Vagina (tissue), 2 donors: ENCODE results near the gene CHAF1A. TPM values are rescaled to one million over a fixed set of nuclear protein-coding genes. Genes with fewer than 3 reads are reported as not detected.
A peak's percentile ranks its signal among the peaks of the same experiment; 100 is the strongest.

Source experiments
- DNase-seq, 2 donors: peaks; one replicate each; pipeline ENCODE4 v3.0.0-alpha.2; 2017; ENCODE audit errors: extremely low spot score in 2 of 2
- H3K27ac ChIP-seq: fragments of 200-600 bp; sonication (generic); one replicate; pipeline ENCODE4 v1.5.1; 2019
- H3K27me3 ChIP-seq: fragments of 200-600 bp; sonication (generic); one replicate; pipeline ENCODE4 v1.5.1; 2019
- H3K36me3 ChIP-seq, 2 donors: fragments of 200-600 bp; sonication (generic); one replicate each; pipeline ENCODE4 v1.5.1; 2017 to 2019
- H3K4me1 ChIP-seq: fragments of 200-600 bp; sonication (generic); one replicate; pipeline ENCODE4 v1.5.1; 2019
- H3K4me3 ChIP-seq, 2 donors: fragments of 200-600 bp; sonication (generic); 1 replicate in 1 of 2; 2 replicates in 1 of 2; pipeline ENCODE4 v1.5.1; 2016 to 2019
- H3K9me3 ChIP-seq: fragments of 200-600 bp; sonication (generic); one replicate; pipeline ENCODE4 v1.5.1; 2019
- CTCF ChIP-seq, 3 experiments: fragments of 450-650 bp in 2 of 3; fragments of 200-600 bp in 1 of 3; sonication (generic) in 1 of 3; IDR thresholded peaks; one replicate each; pipeline ENCODE4 v1.5.1; 2017 to 2019; ENCODE audit warnings: antibody characterized with exemption in 3 of 3, mild to moderate bottlenecking in 2 of 3, moderate library complexity in 2 of 3
- POLR2A ChIP-seq, 2 donors: fragments of 450-650 bp; IDR thresholded peaks; one replicate each; pipeline ENCODE4 v1.6.1; 2017; ENCODE audit warnings: antibody characterized with exemption in 2 of 2, mild to moderate bottlenecking in 2 of 2, moderate library complexity in 2 of 2
- POLR2AphosphoS5 ChIP-seq, 2 donors: sonication (generic); formaldehyde crosslinking; IDR thresholded peaks; one replicate each; pipeline ENCODE4 v1.9.0; 2017; ENCODE audit warnings: antibody characterized with exemption in 2 of 2, mild to moderate bottlenecking in 2 of 2, low read depth in 1 of 2; ENCODE audit not compliant: insufficient read depth in 1 of 2
- intact Hi-C: fragments of 100-400 bp; cut with DNase I; formaldehyde crosslinking; loops from one replicate; pipeline ENCODE4 v1.15.1; 2023
- total RNA-seq: library from RNA; depleted of rRNA; stranded (reverse); fragments of >200 nt; gene quantifications from one replicate; pipeline ENCODE4 v1.2.3, GENCODE V29; 2016

CHAF1A gene
- total RNA-seq, 1 donor from 2014 or later: 21.4 TPM

GRCh38 chr19:4386041-4386782, 16.2 kb upstream of the CHAF1A start:
- intact Hi-C loops: no loop called here
- H3K4me3 ChIP-seq: no peak overlapping the region
- peaks cover 0 to 7% of the 10 kb centered on the region in 2 donors for H3K36me3 ChIP-seq
- TF ChIP-seq POLR2A (IDR thresholded peaks at IDR 0.05): no peak
- H3K4me1 ChIP-seq: peaks cover 61% of the 10 kb centered on the region
- H3K9me3 ChIP-seq: no peaks in the 10 kb centered on the region
- no peak for DNase-seq
- no peaks in the 10 kb centered on the region for H3K27me3 ChIP-seq
- H3K27ac ChIP-seq: no peak overlapping the region

GRCh38 chr19:4388337-4389063, 13.9 kb upstream of the CHAF1A start:
- H3K27me3 ChIP-seq: no peaks in the 10 kb centered on the region
- H3K36me3 ChIP-seq: peaks cover 0 to 3% of the 10 kb centered on the region in 2 donors
- H3K9me3 ChIP-seq: no peaks in the 10 kb centered on the region
- no peak for TF ChIP-seq CTCF (IDR thresholded peaks at IDR 0.05)
- TF ChIP-seq POLR2A (IDR thresholded peaks at IDR 0.05): no peak
- TF ChIP-seq POLR2AphosphoS5 (IDR thresholded peaks at IDR 0.05; ENCODE audit: insufficient read depth in 1 of 2, low read depth in 1 of 2): no peak
- no peak overlapping the region for H3K4me3 ChIP-seq
- peak overlapping the region; percentile 77 for H3K27ac ChIP-seq
- peaks cover 84% of the 10 kb centered on the region for H3K4me1 ChIP-seq
- no peak for DNase-seq
- intact Hi-C loops: no loop called here

GRCh38 chr19:4389064-4389375, 13.4 kb upstream of the CHAF1A start:
- Histone ChIP-seq H3K36me3 (no peaks in the 10 kb centered on the region), H3K4me3 (no peak overlapping the region), H3K27me3 (no peaks in the 10 kb centered on the region), H3K4me1 (peaks cover 84% of the 10 kb centered on the region), H3K9me3 (no peaks in the 10 kb centered on the region), H3K27ac (peak overlapping the region; percentile 77)
- DNase-seq: no peak
- no peak for TF ChIP-seq POLR2AphosphoS5 (IDR thresholded peaks at IDR 0.05; ENCODE audit: insufficient read depth in 1 of 2, low read depth in 1 of 2)
- TF ChIP-seq CTCF (IDR thresholded peaks at IDR 0.05): no peak
- TF ChIP-seq POLR2A (IDR thresholded peaks at IDR 0.05): no peak
- intact Hi-C loops: no loop called here

- Histone ChIP-seq H3K36me3 (no peaks in the 10 kb centered on the region), H3K27me3 (no peaks in the 10 kb centered on the region), H3K9me3 (no peaks in the 10 kb centered on the region), H3K4me1 (peaks cover 85% of the 10 kb centered on the region), H3K4me3 (peak overlapping the region in 1 of 2 donors; percentile 20), H3K27ac (peak overlapping the region; percentile 77)
- no peak for DNase-seq
- intact Hi-C loops: loop anchor here (10.0 kb wide), 1 partner anchor 115 kb away; the partner anchor contains the start of gene SHD
- TF ChIP-seq POLR2AphosphoS5 (IDR thresholded peaks at IDR 0.05; ENCODE audit: insufficient read depth in 1 of 2, low read depth in 1 of 2): no peak
Observed at GRCh38 chr19:4389511-4390016, 12.9 kb upstream of the CHAF1A start.

- Histone ChIP-seq H3K4me3 (peak overlapping the region; percentile 7 to 20), H3K4me1 (peaks cover 91% of the 10 kb centered on the region)
- intact Hi-C loops: loop anchor here (10.0 kb wide), 1 partner anchor 115 kb away; the partner anchor contains the start of gene SHD
Observed at GRCh38 chr19:4390017-4390566, 12.3 kb upstream of the CHAF1A start.

More at GRCh38 chr19:4390017-4390566, 12.3 kb upstream of the CHAF1A start:
- peaks cover 0 to 4% of the 10 kb centered on the region in 2 donors for H3K36me3 ChIP-seq
- H3K9me3 ChIP-seq: no peaks in the 10 kb centered on the region
- DNase-seq: no peak
- no peaks in the 10 kb centered on the region for H3K27me3 ChIP-seq
- peak overlapping the region; percentile 77 for H3K27ac ChIP-seq
- TF ChIP-seq CTCF (IDR thresholded peaks at IDR 0.05) (no peak), POLR2AphosphoS5 (IDR thresholded peaks at IDR 0.05; ENCODE audit: insufficient read depth in 1 of 2, low read depth in 1 of 2) (peak in 1 of 2 donors; percentile 44), POLR2A (IDR thresholded peaks at IDR 0.05) (no peak)
